Lung microvascular endothelial cell (primary cell): ENCODE data around the gene SLC12A7. TPM values are rescaled to one million over a fixed set of nuclear protein-coding genes. Genes with fewer than 3 reads are reported as not detected.

Source experiments
- DNase-seq, 2 donors: peaks; one replicate each; pipeline versions ENCODE4 v3.0.0 to v3.0.0-alpha.2; 2010; ENCODE audit warnings: low read depth in 2 of 2
- total RNA-seq: library from RNA; depleted of rRNA; stranded (reverse); fragments of >200 nt; gene quantifications from 2 replicates; pipeline ENCODE4 v1.2.1, GENCODE V29; 2014

SLC12A7 gene
- total RNA-seq, 1 donor from 2014 or later = 32.5 TPM

DNA sequence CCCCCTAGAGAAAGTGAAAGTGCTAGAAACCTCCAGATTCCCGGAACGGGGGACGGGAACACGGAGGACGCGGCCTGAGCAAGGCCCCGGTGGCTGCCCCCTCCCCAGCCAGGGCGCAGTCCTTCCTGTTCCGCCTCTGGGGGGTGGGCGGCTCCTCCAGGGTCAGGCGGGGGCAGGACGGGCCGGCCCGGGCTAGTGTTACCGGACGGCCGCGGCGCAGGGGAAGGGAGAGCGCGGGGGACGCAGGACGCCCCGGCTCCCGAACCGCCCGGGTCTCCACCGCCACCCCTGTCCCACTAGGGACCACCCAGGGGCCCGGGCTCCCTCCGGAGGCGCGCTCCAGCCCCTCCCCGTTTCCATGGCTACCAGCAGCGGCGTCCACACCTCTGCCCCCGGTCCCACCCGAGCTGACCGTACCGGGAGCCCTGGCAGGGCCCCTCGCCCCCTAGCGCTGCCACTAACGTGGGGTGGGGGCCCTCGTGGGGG lies 579 bp downstream of the SLC12A7 start:
- DNase-seq = peak in 1 of 2 donors; percentile 48

DNA sequence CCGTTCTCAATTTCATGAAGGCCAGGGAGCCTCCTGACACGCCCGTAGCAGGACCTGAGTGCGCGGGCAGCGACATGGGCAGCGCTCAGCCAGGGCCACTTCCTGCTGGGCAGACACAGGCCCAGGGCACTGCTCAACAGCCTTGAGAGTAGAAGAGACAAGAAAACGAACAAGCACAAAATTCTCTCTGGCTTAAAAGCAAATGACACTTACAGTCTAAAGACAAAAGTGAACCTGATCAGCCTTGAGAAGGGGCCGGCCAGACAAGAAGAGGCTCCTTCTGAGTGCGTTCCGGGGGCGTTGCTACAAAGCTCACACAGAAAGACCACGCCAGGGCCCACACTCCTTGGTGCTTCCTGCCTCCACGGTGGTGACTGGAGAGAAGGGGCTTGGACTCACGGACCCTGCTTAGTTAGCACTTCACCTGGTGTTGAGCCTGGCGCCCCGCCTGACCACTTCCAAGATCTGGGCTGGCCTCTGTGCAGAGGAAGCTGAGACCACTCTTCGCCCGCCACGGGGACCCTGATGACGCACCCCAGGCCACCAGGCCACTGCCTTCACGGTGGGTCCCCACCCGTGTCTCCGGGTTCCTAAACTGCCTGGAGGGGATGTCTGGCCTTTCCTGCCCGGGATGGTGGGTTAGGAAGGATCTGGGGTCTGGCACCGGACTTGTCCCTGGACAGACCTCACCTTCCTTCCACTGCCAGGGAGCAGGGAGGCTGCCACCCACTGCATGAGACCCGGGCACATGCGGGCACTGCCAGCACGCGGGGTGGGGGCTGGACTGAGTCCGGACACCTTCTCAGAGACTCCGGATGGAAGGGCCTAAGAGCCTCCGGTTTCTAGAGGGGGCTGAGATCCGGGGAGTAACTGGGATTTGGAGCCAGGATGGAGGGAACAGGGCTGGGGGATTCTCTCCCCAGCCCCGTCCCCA lies 1.3 kb downstream of the SLC12A7 start:
- no peak for DNase-seq

DNA sequence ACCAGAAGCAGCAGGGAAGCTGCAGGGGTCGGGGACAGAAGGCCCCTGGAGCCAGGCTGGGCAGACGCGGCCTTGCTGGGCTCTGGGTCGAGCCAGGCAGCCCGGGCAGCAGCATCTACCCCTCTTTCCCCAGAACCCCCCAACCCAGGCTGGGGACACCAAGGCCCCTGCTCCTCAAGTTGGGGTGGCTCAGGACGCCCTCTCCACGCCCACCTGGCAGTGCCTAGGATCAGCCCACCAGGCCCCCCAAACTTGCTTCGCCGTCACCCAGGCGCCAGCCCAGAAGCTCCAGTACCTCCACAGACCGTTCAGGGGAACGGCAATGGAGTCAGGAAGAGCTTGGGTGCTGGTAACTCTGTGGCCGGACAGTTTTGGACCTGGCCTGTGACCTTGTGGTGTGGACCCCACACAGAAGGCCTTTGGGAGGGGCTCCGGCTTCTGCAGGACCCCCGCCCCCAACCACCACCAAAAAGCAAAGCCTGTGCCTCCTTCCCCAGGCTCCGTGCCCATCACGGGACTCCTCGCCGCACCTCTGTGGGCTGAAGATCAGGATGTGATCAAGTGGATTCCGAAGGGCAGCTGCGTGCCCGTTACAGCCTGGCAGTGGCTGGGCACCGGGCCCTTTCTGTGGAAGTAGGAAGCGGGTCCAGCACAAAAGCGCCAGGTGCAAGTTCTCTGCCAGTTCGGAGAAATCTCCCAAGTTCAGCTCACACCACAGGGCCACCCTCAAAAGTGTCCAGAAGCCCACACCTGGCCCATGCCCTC lies 2.1 kb downstream of the SLC12A7 start:
- DNase-seq = no peak

DNA sequence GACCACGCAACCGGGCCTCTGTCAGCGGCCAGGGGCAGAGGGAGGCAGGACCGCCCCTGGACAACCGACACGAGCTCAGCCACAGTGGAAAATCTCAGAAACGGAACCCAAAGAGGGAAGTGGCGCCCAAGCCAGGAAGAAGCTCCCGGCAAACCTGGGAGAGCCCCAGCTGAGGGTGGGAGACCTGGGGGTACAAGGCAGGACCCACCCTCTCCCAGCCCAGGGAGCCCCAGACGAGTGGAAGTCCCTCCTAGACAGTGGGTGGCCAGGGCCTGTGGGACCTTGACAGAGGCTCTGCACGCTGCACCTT lies 3.0 kb downstream of the SLC12A7 start:
- no peak for DNase-seq

DNA sequence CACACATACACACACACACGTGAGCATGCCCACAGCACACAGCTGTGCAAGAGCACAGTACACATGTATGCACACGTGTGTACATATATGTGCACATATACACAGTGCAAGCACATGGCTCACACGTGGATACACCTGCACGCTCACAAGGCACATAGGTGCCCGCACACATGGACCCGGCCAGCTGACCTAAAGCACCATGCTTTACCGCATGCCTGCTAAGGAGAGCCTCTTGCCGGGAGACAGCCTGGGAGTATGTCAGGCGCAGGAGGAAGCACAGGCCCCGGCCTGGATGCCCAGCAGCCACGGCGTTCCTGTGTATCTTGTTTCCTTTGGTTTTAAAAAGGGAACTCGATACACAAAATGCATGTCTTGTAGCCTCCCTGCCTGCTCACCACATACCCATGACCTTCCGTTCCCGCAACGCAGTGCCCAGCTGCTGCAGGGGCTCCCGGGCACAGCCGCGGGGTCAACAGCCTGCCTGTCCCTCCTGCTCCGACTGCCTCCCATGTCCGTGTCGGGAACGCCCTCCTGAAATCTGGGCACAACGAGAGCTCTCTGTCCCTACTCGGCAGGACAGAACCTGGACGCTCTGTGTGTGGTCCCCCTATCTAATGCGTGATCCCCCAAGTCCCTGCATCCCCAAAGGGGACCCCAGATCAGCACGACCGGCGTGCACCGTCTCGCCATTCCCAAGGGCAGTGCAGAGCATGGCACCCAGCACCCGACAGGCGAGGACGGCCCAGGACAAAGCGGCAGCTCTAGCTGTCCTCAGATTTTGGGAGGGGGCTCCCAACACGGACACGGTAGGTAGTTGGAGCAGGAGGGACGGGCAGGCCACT lies 3.6 kb downstream of the SLC12A7 start:
- no peak for DNase-seq

GRCh38 chr5:1107167-1108022 lies 4.5 kb downstream of the SLC12A7 start:
- DNase-seq = no peak

- no peak for DNase-seq
These were observed 5.3 kb downstream of the SLC12A7 start for GRCh38 chr5:1106385-1107166.

DNA sequence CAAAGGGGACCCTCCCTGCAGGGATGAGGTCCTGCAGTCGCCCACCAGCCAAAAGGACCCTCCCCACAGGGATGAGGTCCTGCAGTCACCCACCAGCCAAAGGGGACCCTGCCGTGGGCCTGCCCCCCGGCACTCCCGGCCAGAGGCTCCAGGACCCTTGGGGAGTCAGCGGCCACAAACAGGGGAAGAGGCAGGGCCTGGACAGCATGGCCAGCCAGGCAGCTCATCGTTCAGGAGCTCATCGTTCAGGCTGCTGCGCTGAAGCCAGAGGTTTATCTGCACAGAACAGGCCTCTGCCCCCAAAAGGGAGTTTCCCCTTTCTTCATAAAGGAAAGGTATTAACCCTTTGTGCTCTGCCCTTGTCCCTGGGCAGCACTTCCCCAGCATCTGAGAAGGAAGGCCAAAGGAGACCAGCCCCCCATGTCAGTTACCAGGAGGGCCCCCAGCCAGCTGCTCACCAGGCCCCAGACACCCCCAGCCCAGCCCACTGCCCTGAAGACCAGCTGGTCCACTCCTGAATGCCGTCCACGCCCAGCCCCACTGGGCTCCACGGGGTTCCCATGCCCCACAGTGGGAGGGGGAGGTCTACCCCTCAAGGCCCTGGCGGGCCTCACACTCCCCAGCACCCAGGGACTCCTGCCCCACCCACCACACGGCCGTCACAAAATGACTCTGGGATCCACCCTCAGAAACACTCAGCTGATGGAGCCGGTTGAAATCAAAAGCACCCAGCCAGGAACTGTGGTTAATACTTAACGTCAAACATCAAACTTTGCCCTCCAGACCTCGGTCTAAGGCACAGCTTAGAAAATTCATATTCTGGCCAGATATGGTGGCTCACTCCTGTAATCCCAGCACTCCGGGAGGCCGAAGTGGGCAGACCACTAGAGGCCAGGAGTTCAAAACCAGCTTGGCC lies 6.3 kb downstream of the SLC12A7 start:
- DNase-seq = no peak

- no peak for DNase-seq
These were observed 7.4 kb downstream of the SLC12A7 start for GRCh38 chr5:1104327-1105006.

DNA sequence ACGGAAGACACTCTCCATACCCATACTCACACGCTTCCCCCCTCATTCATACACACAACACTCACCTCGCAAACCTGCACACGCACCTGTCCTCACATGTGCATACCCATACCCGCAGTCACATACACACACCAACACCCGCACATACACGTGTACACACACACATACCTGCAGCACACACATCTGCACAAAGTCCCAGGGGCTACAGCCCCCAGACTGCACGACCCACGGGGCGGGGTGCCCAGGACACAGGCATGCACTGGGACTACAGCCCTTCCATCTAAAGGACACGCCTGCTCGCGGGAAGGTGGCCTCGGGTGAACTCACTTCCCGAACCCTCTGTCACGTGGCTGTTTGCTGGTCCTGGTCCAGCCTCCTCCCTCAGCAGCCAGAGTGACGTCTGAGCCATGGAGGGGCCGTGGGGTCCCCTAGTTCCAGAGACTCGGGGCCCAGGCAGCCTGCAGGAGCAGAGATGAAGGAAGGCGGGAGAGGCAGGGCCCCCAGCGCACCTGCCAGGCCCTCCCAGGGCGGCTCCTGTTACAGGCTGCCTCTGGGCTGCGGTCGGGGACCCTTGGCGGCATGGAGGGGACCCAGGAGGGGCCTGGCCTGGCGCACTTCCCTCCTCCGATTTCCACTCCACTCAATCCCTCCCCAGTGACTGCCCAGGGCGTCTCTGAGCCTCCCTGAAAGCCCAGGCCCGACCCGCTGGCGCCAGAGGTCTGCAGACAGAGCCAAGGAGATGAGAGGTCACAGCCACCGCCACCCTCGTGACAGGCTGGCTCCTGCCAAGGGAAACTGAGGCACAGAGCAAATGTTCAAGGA lies 8.1 kb downstream of the SLC12A7 start:
- peak; percentile 47 to 84 for DNase-seq

DNA sequence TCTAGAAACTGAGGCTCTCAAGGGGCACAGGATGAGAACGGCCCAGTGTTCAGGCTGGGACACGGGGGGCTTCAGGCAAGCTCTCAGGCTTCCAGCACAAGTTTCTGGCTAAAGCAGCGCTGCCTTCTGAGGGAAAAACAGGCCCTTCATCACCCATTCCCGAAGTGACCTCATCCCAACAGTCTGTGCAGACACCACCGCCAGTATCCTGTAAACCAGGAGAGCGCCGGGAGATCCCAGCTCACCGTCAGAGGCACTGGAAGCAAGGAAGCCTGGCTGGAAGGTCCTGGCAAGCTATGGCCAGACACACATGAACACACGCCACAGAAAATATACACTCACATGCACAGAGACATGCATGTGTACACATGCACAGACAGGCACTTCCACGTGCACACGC lies 8.8 kb downstream of the SLC12A7 start:
- DNase-seq = peak in 1 of 2 donors; percentile 13

- peak; percentile 32 to 55 for DNase-seq
These were observed 9.7 kb downstream of the SLC12A7 start for GRCh38 chr5:1101961-1102713.

- no peak for DNase-seq
These were observed 10.9 kb downstream of the SLC12A7 start for GRCh38 chr5:1100664-1101574.

GRCh38 chr5:1099926-1100663 lies 11.8 kb downstream of the SLC12A7 start:
- DNase-seq = no peak
